ENCODE results near the gene HECW1.

- TF ChIP-seq CTCF (IDR thresholded peaks at IDR 0.05; ENCODE audit: control extremely low read depth in 1 of 3, insufficient read depth in 1 of 3, low read depth in 1 of 3, low read length in 3 of 3) = no peak
- TF ChIP-seq EGR1 (IDR thresholded peaks at IDR 0.05; ENCODE audit: borderline replicate concordance, low read depth, low read length) = no peak
- TF ChIP-seq ZNF274 (IDR thresholded peaks at IDR 0.05; ENCODE audit: borderline replicate concordance, extremely low read depth, low read length) = no peak
- TF ChIP-seq MAFK (IDR thresholded peaks at IDR 0.05; ENCODE audit: low read depth, low read length) = no peak
- TF ChIP-seq KDM5A (IDR thresholded peaks at IDR 0.05; ENCODE audit: low read length) = no peak
- no peak for TF ChIP-seq RFX5 (IDR thresholded peaks at IDR 0.05; ENCODE audit: borderline replicate concordance, low read depth, low read length)
- TF ChIP-seq E2F6 (IDR thresholded peaks at IDR 0.05) = no peak
- TF ChIP-seq POLR2A (IDR thresholded peaks at IDR 0.05; ENCODE audit: control extremely low read depth in 1 of 2, low read depth in 2 of 2, low read length in 2 of 2) = no peak
- TF ChIP-seq SIN3A (conservative IDR thresholded peaks at IDR 0.05 in 1 of 2, IDR thresholded peaks at IDR 0.05 in 1 of 2; ENCODE audit: low read depth in 1 of 2, low read length in 2 of 2) = no peak
- TF ChIP-seq POLR2AphosphoS5 (IDR thresholded peaks at IDR 0.05; ENCODE audit: low read depth, low read length) = no peak
These were observed 481.6 kb downstream of the HECW1 start for GRCh38 chr7:43594020-43594419.

All from H1 (cell line).